Neural progenitor cell (in vitro differentiated cells): ENCODE measurements around the gene H2AZ2.

Source experiments
- CTCF ChIP-seq: fragments of 200-600 bp; sonication (generic); IDR thresholded peaks from 2 replicates; pipeline ENCODE4 v1.5.1; 2017; ENCODE audit warnings: antibody characterized with exemption, mild to moderate bottlenecking
- EZH2 ChIP-seq: fragments of 200-600 bp; sonication (generic); IDR thresholded peaks from 2 replicates; pipeline ENCODE4 v1.6.1; 2017; ENCODE audit warnings: antibody characterized with exemption, mild to moderate bottlenecking, moderate library complexity
- EZH2phosphoT487 ChIP-seq: fragments of 200-600 bp; sonication (generic); IDR thresholded peaks from 2 replicates; pipeline ENCODE4 v1.6.1; 2017; ENCODE audit warnings: antibody characterized with exemption

GRCh38 chr7:44789990-44790389, 57.9 kb downstream of the H2AZ2 start:
- TF ChIP-seq CTCF: no peak
- no peak for TF ChIP-seq EZH2
- no peak for TF ChIP-seq EZH2phosphoT487
